Stimulated activated CD4-positive, alpha-beta T cell treated with anti-CD3 and anti-CD28 coated beads, Interleukin-4, amount 100 ng/mL, for 48 hours (primary cell): ENCODE measurements around the gene SYTL1.

Source experiments
- DNase-seq, 2 donors: peaks; one replicate each; pipeline ENCODE4 v3.0.0-alpha.2; 2020; ENCODE audit warnings: low read depth in 2 of 2

SYTL1 gene

GRCh38 chr1:27318136-27318535 lies 23.7 kb upstream of the SYTL1 start:
- no peak for DNase-seq

DNA sequence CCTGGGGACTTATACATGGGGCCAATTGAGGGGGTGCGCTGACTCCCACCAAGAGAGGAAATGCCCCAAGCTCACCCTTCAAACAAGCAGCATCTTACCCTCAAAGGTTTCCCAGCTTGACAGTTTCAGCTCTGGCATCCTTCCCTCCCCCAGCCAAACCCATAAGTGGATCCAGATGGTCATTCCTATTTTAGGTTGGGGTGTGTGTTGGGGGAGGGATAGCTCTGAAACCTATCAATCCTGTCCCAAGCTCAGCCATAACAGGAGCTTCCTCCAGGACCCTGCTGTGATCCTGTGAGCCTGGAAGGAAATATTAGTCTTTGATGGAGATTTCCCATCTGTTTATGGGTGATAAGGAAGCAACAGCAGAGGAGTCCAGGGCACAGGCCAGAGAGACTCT lies 23.2 kb upstream of the SYTL1 start:
- no peak for DNase-seq

DNA sequence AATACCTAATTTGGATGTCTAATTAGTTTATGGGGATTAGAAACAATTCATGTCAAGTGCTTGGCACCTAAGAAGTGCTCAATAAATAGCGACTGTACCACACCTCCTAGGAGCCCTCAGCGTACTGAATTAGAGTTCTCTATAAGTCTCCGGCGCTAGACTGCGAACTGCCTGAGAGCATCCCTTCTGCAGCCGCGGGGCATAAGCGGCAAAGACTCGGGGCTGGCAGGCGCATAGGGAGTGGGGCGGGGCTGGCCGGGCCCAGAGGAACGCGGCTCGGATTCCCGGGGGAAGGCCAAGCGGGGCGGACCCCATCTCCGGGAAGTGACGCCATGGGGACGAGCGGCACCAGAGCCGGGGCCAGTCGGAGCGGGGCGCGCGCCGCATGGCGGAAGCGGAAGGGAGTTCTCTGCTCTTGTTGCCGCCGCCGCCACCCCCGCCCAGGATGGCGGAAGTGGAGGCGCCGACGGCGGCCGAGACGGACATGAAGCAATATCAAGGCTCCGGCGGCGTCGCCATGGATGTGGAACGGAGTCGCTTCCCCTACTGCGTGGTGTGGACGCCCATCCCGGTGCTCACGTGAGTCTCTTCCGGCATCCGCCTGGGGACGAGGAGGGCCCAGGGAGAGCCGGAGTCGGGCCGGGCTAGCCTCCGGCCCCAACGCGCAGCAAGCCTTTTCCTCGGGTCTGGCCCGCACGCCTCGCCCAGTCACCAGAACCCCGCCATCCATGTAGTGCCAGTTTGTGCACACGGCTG lies 19.8 kb upstream of the SYTL1 start, which contains the start of gene TMEM222:
Gene TMEM222 (plus strand): TSS at position 351 of the 756 bp plus-strand sequence. CDS start 35 bp downstream, at position 386.
- peak; percentile 94 to 98 for DNase-seq

- DNase-seq = no peak
Measured at GRCh38 chr1:27322569-27323240, 19.1 kb upstream of the SYTL1 start.

GRCh38 chr1:27325286-27325685 lies 16.5 kb upstream of the SYTL1 start:
- DNase-seq = no peak

DNA sequence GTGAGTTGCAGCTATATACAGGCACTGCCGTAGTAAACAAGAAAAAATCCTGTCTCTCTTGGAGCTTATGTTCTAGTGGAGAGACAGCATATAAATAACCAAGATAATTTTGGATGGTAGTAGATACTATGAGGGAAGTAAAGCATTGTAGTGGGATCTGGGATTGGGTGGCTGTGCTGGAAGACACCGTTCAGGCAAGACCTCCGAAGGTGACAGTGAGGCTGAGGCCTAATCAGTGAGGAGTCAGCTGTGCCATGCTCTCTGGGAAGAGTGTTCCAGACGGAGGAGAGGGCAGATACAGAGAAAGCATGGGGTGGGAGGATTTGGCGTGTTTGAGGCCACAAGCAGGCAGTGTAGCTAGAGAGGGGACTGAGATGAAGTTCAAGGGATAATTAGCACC lies 13.9 kb upstream of the SYTL1 start:
- no peak for DNase-seq

DNA sequence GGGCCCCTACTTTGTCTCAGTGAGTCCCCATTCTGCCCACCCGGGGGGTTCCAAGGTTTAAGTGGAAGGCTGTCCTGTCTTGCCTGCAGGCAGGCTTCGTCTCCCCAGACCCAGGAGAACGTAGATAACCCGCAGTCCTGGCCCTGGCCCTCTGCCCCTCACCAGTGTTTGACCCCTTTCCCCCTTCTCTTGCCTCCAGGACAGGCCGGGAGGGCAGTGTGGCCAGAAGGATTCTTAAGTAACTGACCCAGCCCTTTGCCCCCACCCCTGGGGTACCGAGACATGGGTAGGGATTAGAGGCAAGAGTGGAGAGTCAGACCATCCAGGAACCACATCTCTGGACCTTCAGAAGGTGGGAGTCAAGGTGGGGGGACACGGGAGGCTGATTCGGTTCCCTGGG lies 11.0 kb upstream of the SYTL1 start:
- no peak for DNase-seq

GRCh38 chr1:27331426-27331825 lies 10.4 kb upstream of the SYTL1 start:
- DNase-seq = no peak

GRCh38 chr1:27331922-27332321 lies 9.9 kb upstream of the SYTL1 start:
- DNase-seq = no peak

DNA sequence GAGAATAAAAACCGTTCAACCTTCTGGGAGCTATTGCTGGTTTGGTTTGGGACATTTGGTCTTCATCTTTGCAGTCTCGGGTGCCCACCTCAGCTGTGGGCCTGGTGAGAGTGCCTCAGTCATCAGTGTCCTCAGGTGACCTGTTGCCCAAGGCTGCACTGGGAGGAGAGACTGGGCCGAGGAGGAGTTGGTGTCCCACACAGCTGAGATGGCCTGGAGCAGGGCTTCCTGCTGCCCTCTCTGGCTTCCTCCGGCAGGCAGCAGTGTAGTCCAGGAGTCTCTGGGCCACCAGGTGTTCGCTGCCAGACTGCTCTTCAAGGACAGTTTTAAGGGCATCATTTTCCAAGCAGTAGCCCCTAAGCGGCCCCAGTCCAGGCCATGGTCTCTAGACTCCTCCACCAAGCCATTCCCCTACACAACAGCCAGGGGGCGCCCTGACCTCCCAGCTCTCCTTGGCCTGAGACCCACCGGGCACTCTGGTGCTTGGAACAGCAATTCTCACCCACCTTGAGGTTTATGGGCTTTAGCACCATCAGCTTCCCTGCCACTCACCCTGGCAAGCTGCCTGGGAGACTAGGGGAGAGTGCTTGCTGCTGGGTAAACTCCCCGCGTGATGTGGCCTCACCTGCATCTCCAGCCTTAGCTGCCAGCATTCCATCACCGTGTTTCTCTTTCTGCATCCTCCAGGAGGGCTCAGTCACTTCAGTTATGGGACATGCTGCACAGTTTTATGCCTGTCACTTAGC lies 9.1 kb upstream of the SYTL1 start:
- peak in 1 of 2 donors; percentile 32 for DNase-seq

GRCh38 chr1:27333717-27334279 lies 8.0 kb upstream of the SYTL1 start:
- DNase-seq = no peak

- no peak for DNase-seq
Measured at GRCh38 chr1:27335506-27336422, 6.1 kb upstream of the SYTL1 start.

- no peak for DNase-seq
Measured at GRCh38 chr1:27336756-27337155, 5.1 kb upstream of the SYTL1 start.

- no peak for DNase-seq
Measured at GRCh38 chr1:27338751-27339150, 3.1 kb upstream of the SYTL1 start.

DNA sequence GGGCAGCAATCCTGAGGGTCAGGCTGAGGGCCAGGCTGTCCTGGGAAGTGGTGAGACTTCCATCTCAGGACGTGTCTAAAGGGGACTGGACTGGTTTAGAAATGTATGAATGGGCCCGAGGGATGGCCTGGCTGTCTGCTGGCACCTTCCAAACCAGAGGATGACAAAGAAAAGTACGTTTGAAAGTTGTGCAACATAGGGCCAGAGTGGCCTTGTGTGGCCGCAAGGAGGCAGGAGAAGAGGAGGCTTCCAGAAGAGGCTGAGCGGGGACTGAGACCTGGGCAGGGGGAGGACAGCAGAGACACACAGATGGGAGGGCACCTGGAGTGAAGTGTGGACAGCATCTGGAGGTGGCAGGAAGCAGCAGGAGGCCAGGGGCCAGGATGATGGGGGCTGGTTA lies 2.6 kb upstream of the SYTL1 start:
- DNase-seq = no peak

GRCh38 chr1:27342391-27342777 lies 562 bp downstream of the SYTL1 start:
- DNase-seq = no peak

- peak in 1 of 2 donors; percentile 45 for DNase-seq
Measured at GRCh38 chr1:27342778-27343638, 1.2 kb downstream of the SYTL1 start.

DNA sequence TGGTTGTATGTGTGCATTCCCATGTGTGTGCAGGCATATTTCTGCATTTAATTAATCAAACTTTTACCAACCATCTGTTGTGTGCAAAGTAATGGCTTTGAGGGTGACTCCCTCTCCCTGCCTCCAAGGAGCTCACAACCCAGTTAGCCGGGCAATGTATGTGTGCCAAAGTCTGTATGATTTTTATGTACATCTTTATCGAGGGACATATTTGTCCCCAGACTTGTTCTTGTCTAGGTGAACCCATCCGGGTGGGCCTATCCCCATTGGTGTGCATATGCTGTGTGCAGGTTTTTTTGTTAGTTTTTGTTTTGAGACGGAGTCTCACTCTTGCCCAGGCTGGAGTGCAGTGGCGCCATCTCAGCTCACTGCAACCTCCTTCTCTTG lies 1.8 kb downstream of the SYTL1 start:
- DNase-seq = no peak

GRCh38 chr1:27345272-27345671 lies 3.5 kb downstream of the SYTL1 start:
- DNase-seq = no peak

DNA sequence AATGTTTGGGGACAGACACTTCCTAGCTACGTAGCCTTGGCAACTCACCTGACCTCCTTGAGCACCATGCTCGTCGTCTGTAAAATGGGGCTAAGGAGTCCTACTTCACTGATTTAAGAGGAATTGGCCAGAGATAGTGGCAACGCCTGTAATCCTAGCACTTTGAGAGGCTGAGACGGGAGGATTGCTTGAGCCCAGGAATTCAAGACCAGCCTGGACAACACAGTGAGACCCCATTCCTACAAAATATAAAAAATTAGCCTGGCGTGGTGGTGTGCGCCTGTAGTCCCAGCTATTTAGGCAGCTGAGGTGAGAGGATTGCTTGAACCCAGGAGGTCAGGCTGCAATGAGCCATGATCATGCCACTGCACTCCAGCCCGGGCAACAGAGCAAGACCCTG lies 4.5 kb downstream of the SYTL1 start:
- no peak for DNase-seq
